HepG2 (cell line): ENCODE measurements around the gene ZMIZ1. TPM values are rescaled to one million over a fixed set of nuclear protein-coding genes. Genes with fewer than 3 reads are reported as not detected.
A peak's percentile ranks its signal among the peaks of the same experiment; 100 is the strongest.

ENCODE experiments used
- ATAC-seq: fragments of 200-7000 bp; cut with Tn5 transposase; 3 replicates; pipeline ENCODE4 v1.9.1; 2020; ENCODE audit warnings: mild to moderate bottlenecking, moderate library complexity
- BruUV-seq: library from RNA; stranded (reverse); fragments of 400-500 nt; replicated peaks from 2 replicates; lab custom pipeline; 2021; lab: Mats Ljungman, UMichigan
- CTCF ChIA-PET: fragments of 300-600 bp; formaldehyde crosslinking; extraction: SDS; loops from one replicate; lab custom pipeline; 2021; ENCODE audit warnings: low total read pairs, inconsistent platforms, low intra/inter-chr PET ratio; lab: Yijun Ruan, JAX
- POLR2A ChIA-PET: fragments of 350-600 bp; sonication (Branson Sonifier 250); formaldehyde crosslinking; loops from one replicate; lab custom pipeline; 2020; ENCODE audit warnings: antibody characterized with exemption, inconsistent platforms; lab: Yijun Ruan, JAX
- DNase-seq: peaks from one replicate; pipeline ENCODE4 v3.0.0-alpha.2; 2015; ENCODE audit warnings: low spot score
- FAIRE-seq: peaks from 3 replicates; lab custom pipeline; 2011; peaks lifted over from hg19 to GRCh38; lab: Jason Lieb, UNC
- H2AFZ ChIP-seq: one replicate; pipeline ENCODE4 v1.6.1; 2011; ENCODE audit warnings: low read length, inconsistent platforms
- H3K27ac ChIP-seq: fragments of 300-600 bp; 3 replicates; pipeline ENCODE4 v1.8.0; 2011; ENCODE audit warnings: mixed run types, mild to moderate bottlenecking, mixed read lengths, low read length, inconsistent platforms; ENCODE audit not compliant: insufficient read depth; ENCODE audit errors: extremely low read length
- H3K27me3 ChIP-seq, 2 experiments: fragments of 200-600 bp in 1 of 2; 2 replicates in 1 of 2; 3 replicates in 1 of 2; pipeline versions ENCODE4 v1.6.0 to v1.8.0; 2011; ENCODE audit warnings: low read length in 2 of 2, mild to moderate bottlenecking in 2 of 2, moderate library complexity in 2 of 2, inconsistent platforms in 1 of 2; ENCODE audit not compliant: insufficient read depth in 2 of 2, control insufficient read depth in 1 of 2
- H3K36me3 ChIP-seq, 2 experiments: fragments of 200-600 bp in 1 of 2; replicated peaks in 1 of 2; 2 replicates in 1 of 2; 3 replicates in 1 of 2; pipeline versions ENCODE4 v1.5.1 to v1.8.0; 2011; ENCODE audit warnings: low read length in 2 of 2, inconsistent platforms in 1 of 2; ENCODE audit not compliant: insufficient read depth in 2 of 2, control insufficient read depth in 1 of 2
- H3K4me1 ChIP-seq: 2 replicates; pipeline ENCODE4 v1.5.1; 2012; ENCODE audit warnings: low read length, inconsistent platforms; ENCODE audit not compliant: insufficient read depth
- H3K4me2 ChIP-seq: 2 replicates; pipeline ENCODE4 v1.6.0; 2011; ENCODE audit warnings: low read depth, low read length, inconsistent platforms
- H3K4me3 ChIP-seq, 3 experiments: fragments of 200-600 bp in 1 of 3; sonication (generic), shearing (Covaris generic) in 1 of 3; replicated peaks in 1 of 3; 2 replicates each; pipeline ENCODE4 v1.5.1; 2011 to 2016; ENCODE audit warnings: low read length in 3 of 3, inconsistent platforms in 2 of 3, low read depth in 2 of 3, mild to moderate bottlenecking in 2 of 3, control low read depth in 1 of 3, mixed read lengths in 1 of 3; ENCODE audit not compliant: insufficient read depth in 1 of 3
- H3K79me2 ChIP-seq: one replicate; pipeline ENCODE4 v1.6.1; 2011; ENCODE audit warnings: low read length, inconsistent platforms; ENCODE audit not compliant: insufficient read depth
- H3K9ac ChIP-seq: 2 replicates; pipeline ENCODE4 v1.6.0; 2011; ENCODE audit warnings: mild to moderate bottlenecking, low read depth, low read length, inconsistent platforms; ENCODE audit not compliant: insufficient read depth
- H3K9me3 ChIP-seq: 2 replicates; pipeline ENCODE4 v1.5.1; 2012; ENCODE audit warnings: mild to moderate bottlenecking, low read length
- H4K20me1 ChIP-seq: 2 replicates; pipeline ENCODE4 v1.6.0; 2011; ENCODE audit warnings: inconsistent platforms, mild to moderate bottlenecking, low read length, moderate library complexity; ENCODE audit not compliant: insufficient read depth
- CERS6 ChIP-seq: sonication (generic); formaldehyde crosslinking; IDR thresholded peaks from 2 replicates; pipeline ENCODE4 v1.5.0; 2020; ENCODE audit warnings: missing genetic modification reagents
- MNT ChIP-seq: fragments of 450-650 bp; IDR thresholded peaks from 2 replicates; pipeline ENCODE4 v1.6.1; 2016
- NONO ChIP-seq, 2 experiments: fragments of 450-650 bp in 1 of 2; sonication (generic) in 1 of 2; formaldehyde crosslinking in 1 of 2; IDR thresholded peaks in 1 of 2; conservative IDR thresholded peaks in 1 of 2; 2 replicates each; pipeline versions ENCODE4 v1.6.1 to v1.8.0; 2017 to 2022; ENCODE audit warnings: mild to moderate bottlenecking in 1 of 2, missing genetic modification reagents in 1 of 2, moderate library complexity in 1 of 2
- ZNF639 ChIP-seq: conservative IDR thresholded peaks from 2 replicates; pipeline ENCODE4 v1.6.1; 2018; ENCODE audit warnings: missing genetic modification reagents
- ZNF646 ChIP-seq: sonication (generic); formaldehyde crosslinking; IDR thresholded peaks from 2 replicates; pipeline ENCODE4 v1.9.0; 2021; ENCODE audit warnings: mild to moderate bottlenecking, missing genetic modification reagents
- WGBS: methylation state at CpG from one replicate; pipeline ENCODE4 v1.1.6; 2017; ENCODE audit warnings: low lambda C conversion rate; 5-methylcytosine and 5-hydroxymethylcytosine counted together
- in situ Hi-C: cut with HindIII; loops from 2 replicates; pipeline ENCODE4 v1.10.0; 2017; ENCODE audit warnings: low pct_unique_long_range_greater_than_20kb; ENCODE audit not compliant: extremely low pct_ligation_motif_present
- intact Hi-C: fragments of 100-400 bp; cut with micrococcal nuclease; formaldehyde crosslinking; loops from one replicate; pipeline ENCODE4 v1.10.0; 2022; ENCODE audit not compliant: unreplicated experiment
- polyA plus RNA-seq, 8 experiments: library from polyadenylated mRNA; depleted of rRNA in 3 of 8; stranded (reverse) in 7 of 8; unstranded in 1 of 8; fragments of >200 nt; fragmentation: Illumina TruSeq in 4 of 8; extraction: Trizol in 4 of 8; gene quantifications; 2 replicates each; pipeline versions ENCODE4 v1.2.1 to v1.2.3, GENCODE V29; 2011 to 2016; ENCODE audit warnings: low read depth in 4 of 8, missing spikeins in 1 of 8, mixed read lengths in 1 of 8; ENCODE audit not compliant: insufficient read depth in 1 of 8
- total RNA-seq, 5 experiments: library from RNA; depleted of rRNA; stranded (reverse); fragments of >200 nt; fragmentation: Illumina TruSeq; extraction: Trizol; gene quantifications; 2 replicates each; pipeline ENCODE4 v1.2.3, GENCODE V29; 2016; ENCODE audit warnings: low read depth in 1 of 5

The ZMIZ1 gene
- total and polyA plus RNA-seq, 2 of the 13 experiments (the other 11 are each of a cell fraction or from before 2014, with no cell fraction given): 5.3 to 10.2 TPM

DNA sequence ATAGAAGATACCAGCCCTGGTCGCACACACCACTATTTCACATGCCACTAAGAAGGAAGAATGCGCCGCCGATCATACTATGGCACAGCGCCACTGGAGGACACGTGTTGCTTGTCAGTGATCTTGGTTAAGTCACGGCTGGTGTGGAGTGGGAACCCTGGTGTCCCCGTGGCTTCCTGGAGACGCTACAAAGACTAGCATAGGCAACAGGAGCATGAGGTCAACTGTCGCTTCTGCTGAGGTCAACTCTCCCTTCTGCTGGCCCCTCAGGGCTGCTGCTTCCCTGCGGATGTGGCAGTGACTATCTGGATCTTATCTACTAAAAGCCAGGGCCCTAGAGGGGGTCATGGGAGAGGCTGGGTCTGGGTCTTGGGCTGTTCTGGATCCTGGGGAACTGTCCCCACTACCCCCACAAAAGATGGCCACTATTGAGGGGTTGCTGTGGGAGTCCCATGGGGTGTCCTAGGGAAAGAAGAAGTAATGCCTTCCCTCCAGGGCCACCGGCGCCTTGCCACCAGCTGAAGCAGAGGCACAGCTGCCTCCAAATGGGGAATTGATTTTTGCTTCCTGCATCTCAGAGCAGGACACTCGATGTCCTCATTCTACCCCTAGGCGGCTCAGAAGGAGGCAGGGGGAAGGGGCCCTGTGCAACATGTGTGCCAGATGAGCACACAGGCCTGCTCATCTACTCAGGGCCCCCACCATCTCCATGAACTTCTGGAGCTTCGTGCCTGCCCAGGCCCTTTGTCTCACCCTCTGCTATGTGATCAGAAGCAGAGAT, 201.9 kb downstream of the ZMIZ1 start:
- no peak overlapping the region for H3K9ac ChIP-seq
- FAIRE-seq (no peak), ATAC-seq (no peak), DNase-seq (no peak)
- no peaks in the 10 kb centered on the region for H3K27me3 ChIP-seq
- no peak overlapping the region for H3K4me3 ChIP-seq
- 94% methylated on average over 12 of the region's 16 CpGs for WGBS
- H3K4me2 ChIP-seq: no peak overlapping the region
- H3K9me3 ChIP-seq: no peaks in the 10 kb centered on the region
- in situ Hi-C loops (no loop called here), intact Hi-C loops (no loop called here)
- TF ChIP-seq NONO (IDR thresholded peaks at IDR 0.05) (no peak), NONO (CRISPR knock-in tag; conservative IDR thresholded peaks at IDR 0.05) (no peak), ZNF639 (CRISPR knock-in tag) (no peak)
- BruUV-seq: no TSS peak
- ChIA-PET POLR2A (no interaction called here), CTCF (no interaction called here)
- H4K20me1 ChIP-seq: peaks cover 24% of the 10 kb centered on the region; the same call in 1 of the 2 replicates
- no peaks in the 10 kb centered on the region for H3K79me2 ChIP-seq
- H3K36me3 ChIP-seq: peaks cover 29 to 83% of the 10 kb centered on the region in 2 experiments
- H2AFZ ChIP-seq: no peak overlapping the region
- H3K4me1 ChIP-seq: no peaks in the 10 kb centered on the region
- H3K27ac ChIP-seq: no peak overlapping the region

DNA sequence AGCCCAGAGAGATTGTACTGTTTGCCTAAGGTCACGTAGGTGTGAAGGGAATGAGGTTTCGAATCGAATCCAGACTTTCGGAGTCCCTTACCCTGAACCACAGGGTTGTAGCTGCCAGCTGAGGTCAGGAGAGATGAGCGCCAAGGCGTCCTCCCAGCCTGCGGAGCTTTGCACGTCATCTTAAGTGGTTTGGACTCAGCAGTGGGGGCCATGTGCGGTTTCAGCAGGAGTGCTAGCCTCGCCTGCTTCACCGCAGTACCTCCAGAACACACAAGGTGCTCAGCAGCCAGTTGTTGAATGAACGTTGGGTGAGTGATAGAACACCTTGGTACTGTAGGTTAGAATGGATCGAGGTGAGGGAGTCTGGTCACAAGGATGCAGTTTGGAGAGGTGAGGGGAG, 203.6 kb downstream of the ZMIZ1 start:
- CTCF ChIA-PET: no interaction called here
- intact Hi-C loops: no loop called here
- Histone ChIP-seq H3K4me1 (no peaks in the 10 kb centered on the region), H3K79me2 (no peaks in the 10 kb centered on the region), H3K27ac (no peak overlapping the region), H3K4me2 (no peak overlapping the region), H2AFZ (no peak overlapping the region), H4K20me1 (peaks cover 22% of the 10 kb centered on the region; the same call in 1 of the 2 replicates), H3K36me3 (peaks cover 31 to 86% of the 10 kb centered on the region in 2 experiments), H3K27me3 (no peaks in the 10 kb centered on the region), H3K9ac (no peak overlapping the region), H3K9me3 (no peaks in the 10 kb centered on the region), H3K4me3 (no peak overlapping the region)
- FAIRE-seq (no peak), DNase-seq (no peak), ATAC-seq (no peak)
- POLR2A ChIA-PET: no interaction called here
- in situ Hi-C loops: no loop called here
- BruUV-seq: TSS peak; percentile 33
- WGBS: 97% methylated on average over 13 of the region's 13 CpGs
- TF ChIP-seq CERS6 (CRISPR knock-in tag) (no peak), MNT (no peak), ZNF646 (no peak)
